ENCODE results near the gene CPNE9.

Gene CPNE9

DNA sequence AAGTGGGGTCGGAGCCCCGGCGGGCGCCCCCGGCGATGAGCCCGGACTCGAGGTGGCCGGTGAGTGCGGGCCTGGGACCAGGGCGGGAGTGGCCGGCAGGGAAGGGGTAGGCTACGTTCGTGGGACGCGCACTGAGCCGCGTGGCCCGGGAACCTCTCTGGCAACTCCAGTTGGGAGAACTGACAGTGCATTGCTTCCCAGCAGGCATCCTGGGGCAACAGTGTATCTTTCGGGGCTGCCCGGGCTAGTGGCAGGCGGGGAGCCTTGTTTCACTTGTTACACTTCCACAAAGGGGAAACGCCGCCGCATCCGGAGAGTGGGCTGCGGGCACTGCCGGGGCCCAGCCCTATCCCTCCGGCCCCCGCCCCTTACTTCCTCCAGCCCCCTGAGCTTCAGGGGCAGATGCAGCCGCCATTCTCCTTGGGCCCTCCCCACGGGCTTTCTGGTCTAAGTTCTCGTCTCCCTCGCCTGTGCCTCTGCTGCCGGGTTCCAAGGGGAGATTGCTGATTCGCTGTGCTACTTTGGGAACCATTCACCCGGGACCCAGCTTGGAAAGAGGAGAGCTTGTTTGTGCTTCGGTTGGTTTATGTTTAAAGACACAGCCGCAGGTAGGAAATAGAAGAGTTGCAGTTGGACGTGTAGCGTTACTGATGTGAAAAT lies 28.6 kb downstream of the CPNE9 start:
- TF ChIP-seq, protein P1, sequence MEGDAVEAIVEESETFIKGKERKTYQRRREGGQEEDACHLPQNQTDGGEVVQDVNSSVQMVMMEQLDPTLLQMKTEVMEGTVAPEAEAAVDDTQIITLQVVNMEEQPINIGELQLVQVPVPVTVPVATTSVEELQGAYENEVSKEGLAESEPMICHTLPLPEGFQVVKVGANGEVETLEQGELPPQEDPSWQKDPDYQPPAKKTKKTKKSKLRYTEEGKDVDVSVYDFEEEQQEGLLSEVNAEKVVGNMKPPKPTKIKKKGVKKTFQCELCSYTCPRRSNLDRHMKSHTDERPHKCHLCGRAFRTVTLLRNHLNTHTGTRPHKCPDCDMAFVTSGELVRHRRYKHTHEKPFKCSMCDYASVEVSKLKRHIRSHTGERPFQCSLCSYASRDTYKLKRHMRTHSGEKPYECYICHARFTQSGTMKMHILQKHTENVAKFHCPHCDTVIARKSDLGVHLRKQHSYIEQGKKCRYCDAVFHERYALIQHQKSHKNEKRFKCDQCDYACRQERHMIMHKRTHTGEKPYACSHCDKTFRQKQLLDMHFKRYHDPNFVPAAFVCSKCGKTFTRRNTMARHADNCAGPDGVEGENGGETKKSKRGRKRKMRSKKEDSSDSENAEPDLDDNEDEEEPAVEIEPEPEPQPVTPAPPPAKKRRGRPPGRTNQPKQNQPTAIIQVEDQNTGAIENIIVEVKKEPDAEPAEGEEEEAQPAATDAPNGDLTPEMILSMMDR (conservative IDR thresholded peaks at IDR 0.05; ENCODE audit: low read length): no peak
- DNase-seq (ENCODE audit: low read depth): no peak
- H3K4me3 ChIP-seq (ENCODE audit: low read length): peak overlapping the region; percentile 84

DNA sequence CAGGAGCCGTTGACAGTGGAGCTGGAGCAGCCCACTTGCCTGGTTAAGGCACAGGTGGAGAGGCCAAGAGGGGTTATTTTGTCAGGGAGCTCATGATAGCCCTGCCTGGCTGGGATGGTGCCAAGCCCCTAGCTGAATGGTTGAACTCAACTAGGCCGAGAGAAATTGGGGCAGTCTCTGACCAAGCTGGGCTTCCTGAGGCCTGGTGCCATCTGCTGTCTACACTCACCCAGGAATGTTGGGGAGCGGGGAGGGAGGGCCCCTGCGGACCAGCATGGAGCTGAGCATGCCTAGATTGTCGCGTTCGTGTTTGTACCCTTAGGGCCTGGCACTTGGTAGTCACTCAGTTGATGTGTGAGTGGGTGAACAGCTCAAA lies 29.1 kb downstream of the CPNE9 start:
- TF ChIP-seq, protein P1 (conservative IDR thresholded peaks at IDR 0.05; ENCODE audit: low read length): no peak
- DNase-seq (ENCODE audit: low read depth): peak; percentile 22
- H3K4me3 ChIP-seq (ENCODE audit: low read length): peak overlapping the region; percentile 84

DNA sequence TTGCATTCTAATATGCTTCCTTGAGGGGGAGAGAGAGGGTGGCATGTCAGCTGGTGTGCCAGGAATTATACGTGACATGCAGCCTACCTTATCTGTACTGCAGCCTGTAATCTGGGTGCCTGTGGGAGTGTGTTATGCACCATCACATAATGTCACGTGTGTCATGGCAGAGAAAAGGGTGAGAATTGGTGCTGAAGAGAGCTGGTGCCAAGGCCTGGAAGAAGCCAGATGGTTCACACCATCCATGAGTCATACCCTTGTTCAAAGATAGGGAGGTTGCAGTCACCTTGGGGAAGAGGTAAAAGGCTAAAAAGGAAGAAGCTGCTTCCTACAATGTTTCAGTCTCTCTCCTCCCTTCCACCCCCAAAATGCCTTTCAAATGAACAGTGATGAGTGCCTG lies 33.2 kb downstream of the CPNE9 start:
- TF ChIP-seq, protein P1 (conservative IDR thresholded peaks at IDR 0.05; ENCODE audit: low read length): no peak
- no peak for DNase-seq (ENCODE audit: low read depth)
- H3K4me3 ChIP-seq (ENCODE audit: low read length): no peak overlapping the region

DNA sequence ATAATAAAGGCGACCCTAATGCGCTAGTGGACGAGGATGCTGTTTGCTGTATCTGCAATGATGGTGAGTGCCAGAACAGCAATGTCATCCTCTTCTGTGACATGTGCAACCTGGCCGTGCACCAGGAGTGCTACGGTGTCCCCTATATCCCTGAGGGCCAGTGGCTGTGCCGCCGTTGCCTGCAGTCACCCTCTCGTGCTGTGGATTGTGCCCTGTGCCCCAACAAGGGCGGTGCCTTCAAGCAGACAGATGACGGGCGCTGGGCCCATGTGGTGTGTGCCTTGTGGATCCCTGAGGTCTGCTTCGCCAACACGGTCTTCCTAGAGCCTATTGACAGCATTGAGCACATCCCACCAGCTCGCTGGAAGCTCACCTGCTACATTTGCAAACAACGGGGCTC lies 35.5 kb downstream of the CPNE9 start:
- no peak overlapping the region for H3K4me3 ChIP-seq (ENCODE audit: low read length)
- no peak for DNase-seq (ENCODE audit: low read depth)
- TF ChIP-seq, protein P1 (conservative IDR thresholded peaks at IDR 0.05; ENCODE audit: low read length): no peak

DNA sequence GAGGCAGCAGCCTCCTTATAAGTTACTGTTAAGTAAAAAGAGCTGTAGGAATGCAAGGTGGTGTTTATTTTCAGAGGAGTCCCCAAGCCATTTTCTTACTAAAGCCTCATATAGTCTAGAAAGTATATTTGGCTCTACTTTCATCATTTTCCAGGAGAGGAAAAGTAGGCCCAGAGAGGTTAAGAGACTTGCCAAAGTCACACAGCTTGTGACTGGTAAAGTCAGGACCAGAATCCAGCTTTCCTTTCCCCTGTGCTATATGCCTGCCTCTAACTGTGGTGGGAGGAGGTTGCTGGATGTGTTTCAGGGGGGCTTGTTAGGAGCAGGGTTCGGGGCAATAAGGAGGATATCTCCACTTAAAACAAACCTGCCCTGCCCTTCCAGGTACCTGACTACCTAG lies 38.9 kb downstream of the CPNE9 start:
- no peak for DNase-seq (ENCODE audit: low read depth)
- TF ChIP-seq, protein P1 (conservative IDR thresholded peaks at IDR 0.05; ENCODE audit: low read length): no peak
- no peak overlapping the region for H3K4me3 ChIP-seq (ENCODE audit: low read length)

DNA sequence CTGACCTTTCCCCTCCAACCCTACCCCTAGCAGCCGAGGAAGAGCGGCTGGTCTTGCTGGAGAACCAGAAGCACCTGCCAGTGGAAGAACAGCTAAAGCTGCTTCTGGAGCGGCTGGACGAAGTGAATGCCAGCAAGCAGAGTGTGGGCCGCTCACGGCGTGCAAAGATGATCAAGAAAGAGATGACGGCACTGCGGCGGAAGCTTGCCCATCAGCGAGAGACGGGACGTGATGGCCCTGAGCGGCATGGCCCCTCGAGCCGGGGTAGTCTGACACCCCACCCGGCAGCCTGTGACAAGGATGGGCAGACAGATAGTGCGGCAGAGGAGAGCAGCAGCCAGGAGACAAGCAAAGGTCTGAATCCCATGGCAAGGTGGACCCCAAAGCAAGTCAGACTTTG lies 39.9 kb downstream of the CPNE9 start:
- TF ChIP-seq, protein P1 (conservative IDR thresholded peaks at IDR 0.05; ENCODE audit: low read length): no peak
- no peak for DNase-seq (ENCODE audit: low read depth)
- no peak overlapping the region for H3K4me3 ChIP-seq (ENCODE audit: low read length)

DNA sequence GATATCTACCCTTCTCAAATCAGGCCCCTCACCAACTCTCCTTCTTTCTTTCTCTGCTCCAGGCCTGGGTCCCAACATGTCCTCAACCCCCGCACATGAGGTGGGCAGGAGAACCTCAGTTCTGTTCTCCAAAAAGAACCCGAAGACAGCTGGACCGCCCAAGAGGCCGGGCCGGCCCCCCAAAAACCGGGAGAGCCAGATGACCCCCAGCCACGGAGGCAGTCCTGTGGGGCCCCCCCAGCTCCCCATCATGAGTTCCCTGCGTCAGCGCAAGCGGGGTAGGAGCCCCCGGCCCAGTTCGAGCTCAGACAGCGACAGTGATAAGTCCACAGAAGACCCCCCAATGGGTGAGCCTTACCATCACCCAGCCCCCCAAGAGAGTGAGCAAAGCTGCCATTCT lies 40.5 kb downstream of the CPNE9 start:
- DNase-seq (ENCODE audit: low read depth): no peak
- TF ChIP-seq, protein P1 (conservative IDR thresholded peaks at IDR 0.05; ENCODE audit: low read length): no peak
- no peak overlapping the region for H3K4me3 ChIP-seq (ENCODE audit: low read length)

All from AG10803 (cell line).